CD14-positive monocyte (primary cell): ENCODE measurements around the gene KMT2E. TPM values are rescaled to one million over a fixed set of nuclear protein-coding genes. Genes with fewer than 3 reads are reported as not detected.

Experiments used
- DNase-seq, 3 donors: peaks; one replicate each; pipeline ENCODE4 v3.0.0-alpha.2; 2011 to 2022
- H2AFZ ChIP-seq: 2 replicates; pipeline ENCODE4 v1.6.0; 2012; ENCODE audit warnings: mild to moderate bottlenecking, low read depth, low read length, inconsistent platforms; ENCODE audit not compliant: insufficient read depth, poor library complexity, severe bottlenecking
- H3K27ac ChIP-seq, 2 donors: 1 replicate in 1 of 2; 2 replicates in 1 of 2; pipeline ENCODE4 v1.5.1; 2012 to 2013; ENCODE audit warnings: low read length in 2 of 2, control low read depth in 1 of 2, inconsistent platforms in 1 of 2, low read depth in 1 of 2, mild to moderate bottlenecking in 1 of 2
- H3K27me3 ChIP-seq, 2 donors: one replicate each; pipeline versions ENCODE4 v1.6.0 to v1.6.1; 2011 to 2013; ENCODE audit warnings: low read length in 2 of 2; ENCODE audit not compliant: control insufficient read depth in 2 of 2, insufficient read depth in 2 of 2
- H3K36me3 ChIP-seq, 2 donors: replicated peaks in 1 of 2; 1 replicate in 1 of 2; 2 replicates in 1 of 2; pipeline versions ENCODE4 v1.5.1 to v1.6.1; 2012 to 2013; ENCODE audit warnings: low read length in 2 of 2, control low read depth in 1 of 2, inconsistent platforms in 1 of 2, mild to moderate bottlenecking in 1 of 2; ENCODE audit not compliant: insufficient read depth in 2 of 2, control insufficient read depth in 1 of 2
- H3K4me1 ChIP-seq, 2 donors: 1 replicate in 1 of 2; 2 replicates in 1 of 2; pipeline versions ENCODE4 v1.5.1 to v1.6.1; 2012 to 2013; ENCODE audit warnings: low read length in 2 of 2, control low read depth in 1 of 2, inconsistent platforms in 1 of 2, mild to moderate bottlenecking in 1 of 2, moderate library complexity in 1 of 2; ENCODE audit not compliant: insufficient read depth in 2 of 2, control insufficient read depth in 1 of 2
- H3K4me2 ChIP-seq: replicated peaks from 2 replicates; pipeline ENCODE3; 2012; ENCODE audit warnings: low read length, moderate library complexity, mild to moderate bottlenecking; ENCODE audit not compliant: poor library complexity, severe bottlenecking; ENCODE audit errors: extremely low read depth
- H3K4me3 ChIP-seq, 3 experiments: fragments of 200-600 bp in 1 of 3; sonication (generic) in 1 of 3; replicated peaks in 1 of 3; 1 replicate in 2 of 3; 2 replicates in 1 of 3; pipeline ENCODE4 v1.5.1; 2011 to 2013; ENCODE audit warnings: low read length in 3 of 3, mild to moderate bottlenecking in 3 of 3, control low read depth in 2 of 3, low read depth in 2 of 3, inconsistent platforms in 1 of 3, moderate library complexity in 1 of 3
- H3K79me2 ChIP-seq: 2 replicates; pipeline ENCODE4 v1.6.0; 2012; ENCODE audit warnings: mild to moderate bottlenecking, control low read depth, inconsistent platforms, low read length, moderate library complexity; ENCODE audit not compliant: insufficient read depth
- H3K9ac ChIP-seq: 2 replicates; pipeline ENCODE4 v1.6.0; 2017; ENCODE audit warnings: low read length, mild to moderate bottlenecking; ENCODE audit not compliant: insufficient read depth, poor library complexity, severe bottlenecking
- H3K9me3 ChIP-seq, 2 donors: replicated peaks in 1 of 2; 1 replicate in 1 of 2; 2 replicates in 1 of 2; pipeline versions ENCODE4 v1.5.1 to v1.6.1; 2012 to 2013; ENCODE audit warnings: low read length in 2 of 2, control low read depth in 1 of 2; ENCODE audit not compliant: control insufficient read depth in 1 of 2, insufficient read depth in 1 of 2
- H4K20me1 ChIP-seq: 2 replicates; pipeline ENCODE4 v1.6.0; 2012; ENCODE audit warnings: mild to moderate bottlenecking, low read length, control low read depth, moderate library complexity; ENCODE audit not compliant: insufficient read depth
- H3K27ac Mint-ChIP-seq, 7 donors: one replicate each; pipeline ENCODE4 v1.8.0; 2020; ENCODE audit warnings: mild to moderate bottlenecking in 7 of 7, mixed read lengths in 7 of 7, moderate library complexity in 6 of 7, inconsistent platforms in 2 of 7
- H3K27me3 Mint-ChIP-seq, 3 donors: one replicate each; pipeline ENCODE4 v1.8.0; 2021 to 2022; ENCODE audit warnings: low read depth in 3 of 3, mild to moderate bottlenecking in 3 of 3, mixed read lengths in 3 of 3, moderate library complexity in 3 of 3, inconsistent platforms in 1 of 3
- H3K36me3 Mint-ChIP-seq, 2 donors: one replicate each; pipeline ENCODE4 v1.8.0; 2020; ENCODE audit warnings: mixed read lengths in 2 of 2, inconsistent platforms in 1 of 2, mild to moderate bottlenecking in 1 of 2
- H3K4me1 Mint-ChIP-seq: one replicate; pipeline ENCODE4 v1.8.0; 2020; ENCODE audit warnings: mild to moderate bottlenecking, mixed read lengths
- H3K4me3 Mint-ChIP-seq, 2 donors: one replicate each; pipeline ENCODE4 v1.8.0; 2020; ENCODE audit warnings: mild to moderate bottlenecking in 2 of 2, mixed read lengths in 2 of 2, moderate library complexity in 1 of 2
- H3K9me3 Mint-ChIP-seq, 7 donors: one replicate each; pipeline ENCODE4 v1.8.0; 2020 to 2022; ENCODE audit warnings: mixed read lengths in 7 of 7, mild to moderate bottlenecking in 6 of 7, moderate library complexity in 6 of 7, inconsistent platforms in 2 of 7
- WGBS: methylation state at CpG from one replicate; pipeline ENCODE4 v1.1.5; 2013; ENCODE audit warnings: missing lambda C conversion rate; ENCODE audit not compliant: insufficient coverage; 5-methylcytosine and 5-hydroxymethylcytosine counted together
- intact Hi-C, 2 donors: fragments of 100-400 bp; cut with micrococcal nuclease; formaldehyde crosslinking; loops; one replicate each; pipeline versions ENCODE4 v1.15.0 to v1.15.1; 2023
- polyA plus RNA-seq, 3 donors: library from polyadenylated mRNA; depleted of rRNA in 1 of 3; unstranded in 2 of 3; stranded (reverse) in 1 of 3; fragments of 300-500 nt in 2 of 3; fragments of >200 nt in 1 of 3; fragmentation: Illumina TruSeq in 2 of 3; gene quantifications; 1 replicate in 2 of 3; 2 replicates in 1 of 3; pipeline ENCODE4 v1.2.3, GENCODE V29; 2012 to 2021
- TF ChIP-seq, protein P1 (sequence below): fragments of 200-600 bp; IDR thresholded peaks from one replicate; pipeline ENCODE4 v1.8.0; 2022; ENCODE audit warnings: antibody characterized with exemption, mild to moderate bottlenecking

Gene KMT2E
- polyA plus RNA-seq, 3 donors, result 21.5 to 58.0 (median 33.1) TPM

DNA sequence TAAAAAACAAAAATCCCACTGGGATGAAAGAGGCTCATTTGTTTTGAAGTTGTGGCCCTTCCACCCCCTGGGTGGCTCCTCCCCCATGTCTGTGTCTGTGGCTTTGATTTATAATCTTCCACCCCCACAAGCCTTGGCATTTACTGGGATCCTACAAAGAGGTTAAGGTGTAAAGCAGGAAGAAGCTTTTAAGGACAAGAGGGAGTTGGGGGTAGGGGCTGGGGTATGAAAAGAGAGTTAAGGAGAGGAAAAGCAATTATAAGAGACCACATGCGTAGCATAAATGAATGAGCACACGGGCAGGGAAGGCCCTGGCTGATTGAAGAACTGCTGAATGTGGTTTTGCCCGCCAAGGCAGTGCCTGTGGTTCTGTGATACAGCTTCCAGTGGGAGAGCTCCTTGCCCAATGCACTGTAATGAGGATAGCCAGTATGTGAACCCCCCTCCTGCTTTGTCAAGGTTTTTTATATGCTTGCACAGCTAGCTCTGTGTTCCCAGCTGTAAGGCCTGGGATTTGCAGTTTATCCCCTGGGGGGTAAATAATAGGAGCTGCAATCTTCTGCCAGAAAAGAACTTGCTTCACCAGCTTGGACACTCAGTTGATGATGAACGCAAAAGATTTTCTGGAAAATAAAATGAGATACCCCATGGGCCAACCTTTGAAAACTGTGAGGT lies 34.7 kb upstream of the KMT2E start:
- 41% methylated on average over 3 of the region's 4 CpGs for WGBS
- Histone ChIP-seq H3K27ac (no peak overlapping the region), H3K9me3 (no peaks in the 10 kb centered on the region), H3K36me3 (no peaks in the 10 kb centered on the region), H3K4me3 (no peak overlapping the region), H2AFZ (no peak overlapping the region), H4K20me1 (no peaks in the 10 kb centered on the region), H3K79me2 (peaks cover 46% of the 10 kb centered on the region), H3K27me3 (no peaks in the 10 kb centered on the region), H3K4me1 (peaks cover 24 to 34% of the 10 kb centered on the region in 2 donors), H3K9ac (no peak overlapping the region), H3K4me2 (no peak overlapping the region)
- peak overlapping the region in 2 of 7 donors; percentile 72 to 78 for H3K27ac Mint-ChIP-seq
- no peak overlapping the region for H3K4me3 Mint-ChIP-seq
- intact Hi-C loops, result no loop called here
- TF ChIP-seq, protein P1, sequence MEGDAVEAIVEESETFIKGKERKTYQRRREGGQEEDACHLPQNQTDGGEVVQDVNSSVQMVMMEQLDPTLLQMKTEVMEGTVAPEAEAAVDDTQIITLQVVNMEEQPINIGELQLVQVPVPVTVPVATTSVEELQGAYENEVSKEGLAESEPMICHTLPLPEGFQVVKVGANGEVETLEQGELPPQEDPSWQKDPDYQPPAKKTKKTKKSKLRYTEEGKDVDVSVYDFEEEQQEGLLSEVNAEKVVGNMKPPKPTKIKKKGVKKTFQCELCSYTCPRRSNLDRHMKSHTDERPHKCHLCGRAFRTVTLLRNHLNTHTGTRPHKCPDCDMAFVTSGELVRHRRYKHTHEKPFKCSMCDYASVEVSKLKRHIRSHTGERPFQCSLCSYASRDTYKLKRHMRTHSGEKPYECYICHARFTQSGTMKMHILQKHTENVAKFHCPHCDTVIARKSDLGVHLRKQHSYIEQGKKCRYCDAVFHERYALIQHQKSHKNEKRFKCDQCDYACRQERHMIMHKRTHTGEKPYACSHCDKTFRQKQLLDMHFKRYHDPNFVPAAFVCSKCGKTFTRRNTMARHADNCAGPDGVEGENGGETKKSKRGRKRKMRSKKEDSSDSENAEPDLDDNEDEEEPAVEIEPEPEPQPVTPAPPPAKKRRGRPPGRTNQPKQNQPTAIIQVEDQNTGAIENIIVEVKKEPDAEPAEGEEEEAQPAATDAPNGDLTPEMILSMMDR, result no peak
- peaks cover 35% of the 10 kb centered on the region for H3K4me1 Mint-ChIP-seq
- H3K9me3 Mint-ChIP-seq, result no peaks in the 10 kb centered on the region
- DNase-seq, result no peak
- peaks cover 0 to 7% of the 10 kb centered on the region in 2 donors for H3K36me3 Mint-ChIP-seq
- H3K27me3 Mint-ChIP-seq, result peaks cover 0 to 2% (median 0%) of the 10 kb centered on the region in 3 donors

DNA sequence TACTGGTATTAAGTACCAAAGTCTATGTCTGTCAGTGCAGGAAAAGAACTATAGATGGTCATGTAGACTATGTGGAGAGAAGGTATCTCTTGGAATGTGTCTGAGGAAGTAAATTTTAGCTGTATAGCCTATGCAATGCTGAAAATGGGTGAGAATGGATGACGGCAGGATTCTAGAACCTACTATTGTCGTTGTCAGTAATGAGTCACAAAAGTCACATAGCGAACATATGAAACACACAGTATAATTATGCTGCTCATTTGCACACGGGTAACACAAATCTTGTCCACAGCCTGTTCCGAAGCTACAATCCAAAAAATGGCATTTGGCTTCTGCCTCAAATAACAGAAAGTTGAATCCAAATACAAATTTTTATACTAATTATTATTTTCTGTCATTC lies 33.6 kb upstream of the KMT2E start:
- intact Hi-C loops, result loop anchor here (5.0 to 10.0 kb wide), 4 partner anchors 33 to 64 kb away; no protein-coding TSS in a partner anchor
- peaks cover 32 to 40% of the 10 kb centered on the region in 2 donors for H3K4me1 ChIP-seq
- H2AFZ ChIP-seq, result no peak overlapping the region
- H3K27ac ChIP-seq, result peak overlapping the region in 1 of 2 donors; percentile 74
- no peak overlapping the region for H3K4me2 ChIP-seq
- H4K20me1 ChIP-seq, result no peaks in the 10 kb centered on the region
- H3K9me3 ChIP-seq, result no peaks in the 10 kb centered on the region
- H3K36me3 ChIP-seq, result no peaks in the 10 kb centered on the region
- TF ChIP-seq, protein P1, result no peak
- H3K27me3 Mint-ChIP-seq, result peaks cover 0 to 2% (median 0%) of the 10 kb centered on the region in 3 donors
- peaks cover 46% of the 10 kb centered on the region for H3K79me2 ChIP-seq
- H3K4me3 ChIP-seq, result no peak overlapping the region
- WGBS, result 95% methylated on average over 3 of the region's 5 CpGs
- DNase-seq, result no peak
- H3K9ac ChIP-seq, result no peak overlapping the region
- peak overlapping the region in 2 of 7 donors; percentile 21 to 72 for H3K27ac Mint-ChIP-seq
- no peak overlapping the region for H3K4me3 Mint-ChIP-seq
- H3K4me1 Mint-ChIP-seq, result peaks cover 44% of the 10 kb centered on the region
- no peaks in the 10 kb centered on the region for H3K27me3 ChIP-seq
- H3K36me3 Mint-ChIP-seq, result peaks cover 0 to 5% of the 10 kb centered on the region in 2 donors
- no peaks in the 10 kb centered on the region for H3K9me3 Mint-ChIP-seq
